Measurements from ENCODE around the gene GDPD5.

DNA sequence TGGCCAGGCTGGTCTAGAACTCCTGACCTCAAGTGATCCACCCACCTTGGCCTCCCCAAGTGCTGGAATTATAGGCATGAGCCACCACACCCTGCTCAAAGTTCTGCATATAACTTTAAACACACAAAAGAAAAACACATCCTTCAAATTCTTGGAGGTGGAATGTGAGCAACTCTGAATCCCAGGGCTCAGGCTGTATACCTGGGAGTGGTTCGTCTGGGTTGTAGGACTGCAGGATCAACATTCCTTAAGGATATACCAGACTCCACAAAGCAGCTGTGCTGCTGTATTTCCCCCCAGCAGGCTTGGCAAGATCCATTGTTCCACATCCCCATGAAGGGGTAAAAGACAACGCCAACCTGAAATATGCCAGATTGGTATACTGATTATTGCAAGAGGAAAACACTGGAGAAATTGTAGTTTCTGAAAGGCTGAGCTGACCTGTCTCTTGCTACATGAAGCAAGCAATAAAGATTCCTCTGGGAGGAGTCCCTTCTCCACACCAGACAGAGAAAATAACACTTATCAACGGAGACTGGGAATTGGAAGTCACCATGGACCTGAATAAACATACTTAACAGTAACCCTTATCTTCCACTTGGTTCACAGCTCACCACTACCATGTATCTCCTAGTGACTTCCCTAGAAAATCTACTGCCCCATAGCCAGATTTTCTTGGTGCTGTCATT lies 138.7 kb downstream of the GDPD5 start:
- TF ChIP-seq GATA3 (IDR thresholded peaks at IDR 0.05; ENCODE audit: low read depth, low read length) (no peak), GATA2 (IDR thresholded peaks at IDR 0.05; ENCODE audit: low read depth, low read length) (no peak)

Data from SH-SY5Y (cell line).